ENCODE results near the gene CDH23.

The CDH23 gene

GRCh38 chr10:71423250-71423649, 26.5 kb downstream of the CDH23 start:
- no peak for DNase-seq (ENCODE audit: low read depth)

GRCh38 chr10:71423901-71424300, 27.2 kb downstream of the CDH23 start:
- DNase-seq (ENCODE audit: low read depth): no peak

GRCh38 chr10:71424496-71425194, 27.9 kb downstream of the CDH23 start:
- DNase-seq (ENCODE audit: low read depth): no peak

GRCh38 chr10:71426058-71426605, 29.4 kb downstream of the CDH23 start:
- no peak for DNase-seq (ENCODE audit: low read depth)

GRCh38 chr10:71427246-71427645, 30.5 kb downstream of the CDH23 start:
- no peak for DNase-seq (ENCODE audit: low read depth)

GRCh38 chr10:71429304-71429703, 32.6 kb downstream of the CDH23 start:
- DNase-seq (ENCODE audit: low read depth): no peak

GRCh38 chr10:71429929-71430328, 33.2 kb downstream of the CDH23 start:
- no peak for DNase-seq (ENCODE audit: low read depth)

- DNase-seq (ENCODE audit: low read depth): no peak
These were observed 34.8 kb downstream of the CDH23 start for GRCh38 chr10:71431239-71432100.

GRCh38 chr10:71432101-71432905, 35.6 kb downstream of the CDH23 start:
- no peak for DNase-seq (ENCODE audit: low read depth)

GRCh38 chr10:71432956-71433767, 36.4 kb downstream of the CDH23 start:
- DNase-seq (ENCODE audit: low read depth): no peak

- DNase-seq (ENCODE audit: low read depth): no peak
These were observed 37.3 kb downstream of the CDH23 start for GRCh38 chr10:71433768-71434744.

- DNase-seq (ENCODE audit: low read depth): no peak
These were observed 38.2 kb downstream of the CDH23 start for GRCh38 chr10:71434760-71435394.

GRCh38 chr10:71435571-71436267, 39.0 kb downstream of the CDH23 start:
- no peak for DNase-seq (ENCODE audit: low read depth)

GRCh38 chr10:71436268-71437125, 39.8 kb downstream of the CDH23 start:
- DNase-seq (ENCODE audit: low read depth): no peak

GRCh38 chr10:71437537-71438092, 40.9 kb downstream of the CDH23 start:
- DNase-seq (ENCODE audit: low read depth): no peak

- no peak for DNase-seq (ENCODE audit: low read depth)
These were observed 42.0 kb downstream of the CDH23 start for GRCh38 chr10:71438761-71439160.

- DNase-seq (ENCODE audit: low read depth): no peak
These were observed 43.1 kb downstream of the CDH23 start for GRCh38 chr10:71439670-71440425.
